ENCODE measurements around the gene NCEH1. TPM values are rescaled to one million over a fixed set of nuclear protein-coding genes. Genes with fewer than 3 reads are reported as not detected.
"Not testable (repeated sequence)": the region's sequence is repeated elsewhere in the genome, so short reads cannot be mapped to it uniquely, and the experiment has no call there.

The NCEH1 gene
- total RNA-seq, 1 experiment from 2014 or later, result 43.5 TPM

GRCh38 chr3:172595664-172596393 is 115.0 kb downstream of the NCEH1 start:
- CTCF ChIA-PET, result interaction anchor here (0.6 to 2.6 kb wide), 18 partner anchors 33 to 587 kb away, joined by 3 to 9 read pairs (median 4); partner anchors contain the start of gene ECT2
- no peaks in the 10 kb centered on the region for H3K36me3 ChIP-seq (ENCODE audit: low read depth)
- intact Hi-C loops (cut with micrococcal nuclease; ENCODE audit: unreplicated experiment), result loop anchor here (1.0 to 5.0 kb wide), 7 partner anchors 50 to 254 kb away; partner anchors contain the start of gene ECT2
- H3K79me2 ChIP-seq (ENCODE audit: low read depth), result no peaks in the 10 kb centered on the region
- H3K9me2 ChIP-seq (ENCODE audit: insufficient read depth), result peaks cover under 1% of the 10 kb centered on the region; the same call in 1 of the 2 replicates
- no peaks in the 10 kb centered on the region for H4K20me1 ChIP-seq (ENCODE audit: insufficient read depth)
- H3K27me3 ChIP-seq (ENCODE audit: insufficient read depth, low read depth), result no peaks in the 10 kb centered on the region
- DNase-seq, result peak; percentile 32 to 65
- POLR2A ChIA-PET (ENCODE audit: unreplicated experiment), result interaction anchor here (0.6 to 1.2 kb wide), 2 partner anchors 50 to 72 kb away, joined by 4 read pairs; partner anchors contain the start of gene TNFSF10
- H3K4me3 ChIP-seq, result peak overlapping the region; percentile 25; the same call in 1 of the 2 replicates
- BruUV-seq (replicated peaks), result no TSS peak
- no peaks in the 10 kb centered on the region for H3K9me3 ChIP-seq (ENCODE audit: insufficient read depth, low read depth)
- H2AFZ ChIP-seq, result peak overlapping the region; percentile 34
- H3F3A ChIP-seq (ENCODE audit: insufficient read depth, low read depth), result no peaks in the 10 kb centered on the region
- H3K4me1 ChIP-seq (replicated peaks; ENCODE audit: insufficient read depth), result peaks cover 8% of the 10 kb centered on the region; the same call in 1 of the 2 replicates
- TF ChIP-seq CTCF (conservative IDR thresholded peaks at IDR 0.05), result peak; percentile 96
- TF ChIP-seq EZH2 (IDR thresholded peaks at IDR 0.05; ENCODE audit: low read depth), result no peak
- peak overlapping the region; percentile 66 for H3K4me2 ChIP-seq
- no peak overlapping the region for H3K27ac ChIP-seq

GRCh38 chr3:172594900-172595663 is 115.8 kb downstream of the NCEH1 start:
- Histone ChIP-seq H3K4me2 (peak overlapping the region; percentile 66; the same call in 1 of the 2 replicates), H2AFZ (peak overlapping the region; percentile 34; the same call in 1 of the 2 replicates)
- not testable (repeated sequence) for DNase-seq; H3K27me3 ChIP-seq (ENCODE audit: insufficient read depth, low read depth); H3F3A ChIP-seq (ENCODE audit: insufficient read depth, low read depth); H3K9me2 ChIP-seq (ENCODE audit: insufficient read depth); H4K20me1 ChIP-seq (ENCODE audit: insufficient read depth); H3K9me3 ChIP-seq (ENCODE audit: insufficient read depth, low read depth); H3K4me1 ChIP-seq (replicated peaks; ENCODE audit: insufficient read depth); H3K36me3 ChIP-seq (ENCODE audit: low read depth); H3K27ac ChIP-seq; BruUV-seq (replicated peaks); H3K79me2 ChIP-seq (ENCODE audit: low read depth); H3K4me3 ChIP-seq
- intact Hi-C loops (cut with micrococcal nuclease; ENCODE audit: unreplicated experiment), result loop anchor here (5.0 kb wide), 2 partner anchors 238 to 253 kb away; no protein-coding TSS in a partner anchor
- CTCF ChIA-PET, result interaction anchor here (0.6 to 2.6 kb wide), 14 partner anchors 35 to 586 kb away, joined by 3 to 9 read pairs (median 4); partner anchors contain the start of gene ECT2
- POLR2A ChIA-PET (ENCODE audit: unreplicated experiment), result interaction anchor here (0.7 to 1.2 kb wide), 3 partner anchors 53 to 92 kb away, joined by 4 to 8 read pairs (median 5); partner anchors contain the start of gene TNFSF10

- ChIA-PET CTCF (interaction anchor here (0.5 to 1.3 kb wide), 3 partner anchors 9 to 116 kb away, joined by 4 to 6 read pairs (median 4); no protein-coding TSS in a partner anchor), POLR2A (ENCODE audit: unreplicated experiment) (no interaction called here)
- no peaks in the 10 kb centered on the region for H3K36me3 ChIP-seq (ENCODE audit: low read depth)
- H2AFZ ChIP-seq, result no peak overlapping the region
- H3K4me2 ChIP-seq, result no peak overlapping the region
- H3K9me3 ChIP-seq (ENCODE audit: insufficient read depth, low read depth), result no peaks in the 10 kb centered on the region
- H3F3A ChIP-seq (ENCODE audit: insufficient read depth, low read depth), result no peaks in the 10 kb centered on the region
- no peaks in the 10 kb centered on the region for H3K27me3 ChIP-seq (ENCODE audit: insufficient read depth, low read depth)
- no peaks in the 10 kb centered on the region for H4K20me1 ChIP-seq (ENCODE audit: insufficient read depth)
- intact Hi-C loops (cut with micrococcal nuclease; ENCODE audit: unreplicated experiment), result no loop called here
- H3K79me2 ChIP-seq (ENCODE audit: low read depth), result no peaks in the 10 kb centered on the region
- no peak overlapping the region for H3K4me3 ChIP-seq
- peaks cover 8% of the 10 kb centered on the region; the same call in 1 of the 2 replicates for H3K4me1 ChIP-seq (replicated peaks; ENCODE audit: insufficient read depth)
- DNase-seq, result no peak
- no peak for TF ChIP-seq EZH2 (IDR thresholded peaks at IDR 0.05; ENCODE audit: low read depth)
- no peak for TF ChIP-seq CTCF (conservative IDR thresholded peaks at IDR 0.05)
- no peak overlapping the region for H3K27ac ChIP-seq
- no TSS peak for BruUV-seq (replicated peaks)
- no peaks in the 10 kb centered on the region for H3K9me2 ChIP-seq (ENCODE audit: insufficient read depth)
These were observed 117.8 kb downstream of the NCEH1 start for GRCh38 chr3:172592898-172593669.
